ENCODE measurements around the gene CNEP1R1.

DNA sequence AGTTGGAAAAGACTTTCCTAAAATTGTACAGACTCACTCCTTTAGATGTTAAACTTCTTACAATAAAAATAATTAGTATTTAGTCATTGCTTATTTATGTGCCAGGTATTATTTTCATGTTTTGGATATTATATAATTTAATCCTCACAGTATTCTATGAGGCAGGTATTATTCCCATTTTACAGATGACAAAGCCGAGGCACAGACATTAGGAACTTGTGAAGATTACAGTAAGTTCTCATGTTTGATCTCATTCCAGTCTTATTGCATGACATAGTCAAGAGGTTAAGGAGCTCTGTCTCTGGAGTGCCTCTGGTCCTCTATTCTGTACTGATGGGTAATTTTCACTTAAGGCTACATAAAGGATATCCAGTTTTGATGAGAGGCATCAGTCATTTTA, 44.0 kb downstream of the CNEP1R1 start:
- TF ChIP-seq CTCF (IDR thresholded peaks at IDR 0.05) (no peak), POLR2A (IDR thresholded peaks at IDR 0.05) (no peak)
